SK-N-SH (cell line): ENCODE results near the gene CHL1. TPM values are rescaled to one million over a fixed set of nuclear protein-coding genes. Genes with fewer than 3 reads are reported as not detected.

Experiments
- CTCF ChIA-PET: fragments of 300-600, 350-600 bp; formaldehyde crosslinking; extraction: SDS; loops from one replicate; lab custom pipeline; 2021; lab: Yijun Ruan, JAX
- POLR2A ChIA-PET: fragments of 350-600 bp; sonication (Branson Sonifier 250); formaldehyde crosslinking; extraction: SDS; loops from one replicate; lab custom pipeline; 2020; ENCODE audit warnings: antibody characterized with exemption, inconsistent platforms; lab: Yijun Ruan, JAX
- DNase-seq: peaks from one replicate; pipeline ENCODE4 v3.0.0; 2012
- H2AFZ ChIP-seq: fragments of 200-600 bp; sonication (generic); 2 replicates; pipeline ENCODE4 v1.8.1; 2016; ENCODE audit warnings: antibody characterized with exemption, mild to moderate bottlenecking, low read depth
- H3F3A ChIP-seq: fragments of 200-600 bp; sonication (generic); replicated peaks from 2 replicates; pipeline ENCODE3; 2016; ENCODE audit warnings: antibody characterized with exemption, mild to moderate bottlenecking; ENCODE audit not compliant: insufficient read depth
- H3K27ac ChIP-seq, 2 experiments: fragments of 200-500 bp in 1 of 2; fragments of 200-600 bp in 1 of 2; sonication (Bioruptor generic) in 1 of 2; sonication (generic), shearing (Covaris generic) in 1 of 2; 2 replicates each; pipeline versions ENCODE4 v1.5.1 to v1.6.1; 2014 to 2016; ENCODE audit warnings: low read depth in 2 of 2, inconsistent platforms in 1 of 2, low read length in 1 of 2, mild to moderate bottlenecking in 1 of 2, mixed read lengths in 1 of 2
- H3K27me3 ChIP-seq: fragments of 200-600 bp; sonication (generic), shearing (Covaris generic); 2 replicates; pipeline ENCODE4 v1.6.1; 2016; ENCODE audit warnings: mixed run types; ENCODE audit not compliant: insufficient read depth
- H3K36me3 ChIP-seq, 2 experiments: fragments of 200-500 bp in 1 of 2; fragments of 200-600 bp in 1 of 2; sonication (Bioruptor generic) in 1 of 2; sonication (generic) in 1 of 2; replicated peaks in 1 of 2; 2 replicates each; pipeline versions ENCODE3 to v1.5.1; 2014 to 2016; ENCODE audit warnings: low read length in 1 of 2, mild to moderate bottlenecking in 1 of 2; ENCODE audit not compliant: insufficient read depth in 2 of 2, control insufficient read depth in 1 of 2
- H3K4me1 ChIP-seq, 2 experiments: fragments of 200-500 bp in 1 of 2; fragments of 200-600 bp in 1 of 2; sonication (Bioruptor generic) in 1 of 2; sonication (generic), shearing (Covaris generic) in 1 of 2; 2 replicates each; pipeline versions ENCODE4 v1.5.1 to v1.6.1; 2014 to 2016; ENCODE audit warnings: low read depth in 1 of 2, low read length in 1 of 2, mixed run types in 1 of 2; ENCODE audit not compliant: insufficient read depth in 2 of 2, control insufficient read depth in 1 of 2
- H3K4me2 ChIP-seq: fragments of 200-600 bp; sonication (generic), shearing (Covaris generic); 2 replicates; pipeline ENCODE4 v1.6.1; 2017; ENCODE audit warnings: mixed run types
- H3K4me3 ChIP-seq, 2 experiments: fragments of 200-500 bp in 1 of 2; fragments of 200-600 bp in 1 of 2; sonication (Bioruptor generic) in 1 of 2; sonication (generic), shearing (Covaris generic) in 1 of 2; 2 replicates each; pipeline versions ENCODE4 v1.5.1 to v1.8.1; 2014 to 2016; ENCODE audit warnings: low read depth in 2 of 2, inconsistent platforms in 1 of 2, low read length in 1 of 2, mild to moderate bottlenecking in 1 of 2, mixed read lengths in 1 of 2, moderate library complexity in 1 of 2
- H3K79me2 ChIP-seq: fragments of 200-600 bp; sonication (generic); 2 replicates; pipeline ENCODE4 v1.8.1; 2017; ENCODE audit warnings: mild to moderate bottlenecking; ENCODE audit not compliant: insufficient read depth
- H3K9ac ChIP-seq: fragments of 200-600 bp; sonication (generic); 2 replicates; pipeline ENCODE4 v1.6.1; 2017; ENCODE audit warnings: mixed run types
- H3K9me2 ChIP-seq: fragments of 200-600 bp; sonication (generic); 2 replicates; pipeline ENCODE4 v1.6.1; 2017; ENCODE audit warnings: mixed run types
- H3K9me3 ChIP-seq: fragments of 200-600 bp; sonication (generic); 2 replicates; pipeline ENCODE4 v1.6.1; 2017; ENCODE audit warnings: mixed run types, mild to moderate bottlenecking, moderate library complexity
- H4K20me1 ChIP-seq: fragments of 200-600 bp; sonication (generic); 2 replicates; pipeline ENCODE4 v1.6.1; 2017; ENCODE audit warnings: mild to moderate bottlenecking, mixed run types; ENCODE audit not compliant: insufficient read depth
- CTCF ChIP-seq: fragments of 200-600 bp; sonication (generic); IDR thresholded peaks from 2 replicates; pipeline ENCODE4 v1.6.1; 2017; ENCODE audit warnings: antibody characterized with exemption, mild to moderate bottlenecking, moderate library complexity
- EP300 ChIP-seq, 2 experiments: IDR thresholded peaks; 2 replicates each; pipeline versions ENCODE4 v1.4.0 to v1.6.1; 2012; ENCODE audit warnings: borderline replicate concordance in 1 of 2, low read depth in 1 of 2, low read length in 1 of 2
- FOSL2 ChIP-seq: IDR thresholded peaks from 2 replicates; pipeline ENCODE4 v1.4.0; 2012; ENCODE audit warnings: low read depth, mild to moderate bottlenecking, moderate library complexity, borderline replicate concordance
- FOXM1 ChIP-seq: IDR thresholded peaks from 2 replicates; pipeline ENCODE4 v1.4.0; 2012; ENCODE audit warnings: low read depth, mild to moderate bottlenecking
- GATA2 ChIP-seq: sonication (generic); formaldehyde crosslinking; IDR thresholded peaks from 2 replicates; pipeline ENCODE4 v1.5.0; 2020; ENCODE audit warnings: mild to moderate bottlenecking, missing genetic modification reagents
- JUND ChIP-seq: IDR thresholded peaks from 2 replicates; pipeline ENCODE4 v1.4.0; 2012
- MXI1 ChIP-seq: IDR thresholded peaks from 2 replicates; pipeline ENCODE4 v1.6.1; 2012; ENCODE audit warnings: mild to moderate bottlenecking, low read depth, low read length, improper control_type of control experiment
- PBX3 ChIP-seq: IDR thresholded peaks from 2 replicates; pipeline ENCODE4; 2012
- RAD21 ChIP-seq: IDR thresholded peaks from 2 replicates; pipeline ENCODE4 v1.6.1; 2012; ENCODE audit warnings: mild to moderate bottlenecking, low read length
- REST ChIP-seq: IDR thresholded peaks from 2 replicates; pipeline ENCODE4 v1.6.1; 2012; ENCODE audit warnings: mild to moderate bottlenecking, low read depth, low read length, moderate library complexity
- SMC3 ChIP-seq: IDR thresholded peaks from 2 replicates; pipeline ENCODE4 v1.6.1; 2012; ENCODE audit warnings: low read depth, low read length, improper control_type of control experiment
- TAF1 ChIP-seq: IDR thresholded peaks from 2 replicates; pipeline ENCODE4 v1.6.1; 2012; ENCODE audit warnings: low read depth, mild to moderate bottlenecking, low read length, moderate library complexity, borderline replicate concordance
- YY1 ChIP-seq: IDR thresholded peaks from 2 replicates; pipeline ENCODE4 v1.4.0; 2012; ENCODE audit warnings: low read depth, mild to moderate bottlenecking
- WGBS: methylation state at CpG from one replicate; pipeline ENCODE4 v1.1.6; 2017; ENCODE audit warnings: low lambda C conversion rate; 5-methylcytosine and 5-hydroxymethylcytosine counted together
- polyA plus RNA-seq, 3 experiments: library from polyadenylated mRNA; depleted of rRNA; stranded (reverse); fragments of >200 nt; gene quantifications; 2 replicates each; pipeline ENCODE4 v1.2.3, GENCODE V29; 2012

Gene CHL1
- polyA plus RNA-seq, 1 of the 3 experiments (the other 2 are of a cell fraction): not detected

GRCh38 chr3:414063-414462, 217.5 kb downstream of the CHL1 start:
- H2AFZ ChIP-seq: no peak overlapping the region
- H3K36me3 ChIP-seq: no peaks in the 10 kb centered on the region
- no peak overlapping the region for H3K27ac ChIP-seq
- H3K4me2 ChIP-seq: no peak overlapping the region
- ChIA-PET CTCF (interaction anchor here (0.7 to 2.6 kb wide), 10 partner anchors 10 to 487 kb away, joined by 3 to 8 read pairs (median 3); no protein-coding TSS in a partner anchor), POLR2A (no interaction called here)
- H3K4me1 ChIP-seq: no peaks in the 10 kb centered on the region
- no peaks in the 10 kb centered on the region for H3F3A ChIP-seq
- H3K79me2 ChIP-seq: no peaks in the 10 kb centered on the region
- TF ChIP-seq SMC3: peak; percentile 7; the same call in 1 of the 2 replicates
- TF ChIP-seq RAD21: peak; percentile 59
- no peak for TF ChIP-seq MXI1
- TF ChIP-seq CTCF: peak; percentile 54
- TF ChIP-seq, all 33 proteins: peak for 3
- Histone ChIP-seq H3K27me3 (no peaks in the 10 kb centered on the region), H3K4me3 (no peak overlapping the region), H4K20me1 (no peaks in the 10 kb centered on the region), H3K9ac (no peak overlapping the region), H3K9me3 (no peaks in the 10 kb centered on the region; the same call in 1 of the 2 replicates), H3K9me2 (no peaks in the 10 kb centered on the region)
- no peak for DNase-seq

- 44% methylated on average over 7 of the region's 7 CpGs for WGBS
- no peaks in the 10 kb centered on the region for H3K9me2 ChIP-seq
- no peak for DNase-seq
- no peak overlapping the region for H3K9ac ChIP-seq
- H3K36me3 ChIP-seq: no peaks in the 10 kb centered on the region
- H3K9me3 ChIP-seq: no peaks in the 10 kb centered on the region; the same call in 1 of the 2 replicates
- no peak overlapping the region for H3K4me3 ChIP-seq
- H2AFZ ChIP-seq: no peak overlapping the region
- no peaks in the 10 kb centered on the region for H3F3A ChIP-seq
- no peaks in the 10 kb centered on the region for H3K27me3 ChIP-seq
- TF ChIP-seq FOSL2 (no peak), PBX3 (no peak), EP300 (IDR thresholded peaks at IDR 0.05; ENCODE audit: borderline replicate concordance in 1 of 2, low read depth in 1 of 2, low read length in 1 of 2) (no peak), YY1 (no peak), CTCF (no peak), GATA2 (CRISPR knock-in tag) (no peak), FOXM1 (no peak), JUND (no peak), TAF1 (no peak), REST (no peak)
- ChIA-PET CTCF (interaction anchor here (1.2 kb wide), 1 partner anchor 17 kb away, joined by 3 read pairs; no protein-coding TSS in a partner anchor), POLR2A (no interaction called here)
- H3K4me2 ChIP-seq: no peak overlapping the region
- no peaks in the 10 kb centered on the region for H3K79me2 ChIP-seq
- H4K20me1 ChIP-seq: no peaks in the 10 kb centered on the region
- H3K27ac ChIP-seq: no peak overlapping the region
- H3K4me1 ChIP-seq: no peaks in the 10 kb centered on the region
Observed at GRCh38 chr3:418239-418929, 221.8 kb downstream of the CHL1 start.
